Choroid plexus epithelial cell (primary cell): ENCODE results near the gene FREM1.

Experiments used
- DNase-seq: peaks from one replicate; pipeline ENCODE4 v3.0.0-alpha.2; 2010; ENCODE audit warnings: low read depth
- H3K4me3 ChIP-seq: 2 replicates; pipeline ENCODE4 v1.5.1; 2011; ENCODE audit warnings: low read depth, mild to moderate bottlenecking, control low read depth, low read length, moderate library complexity
- TF ChIP-seq, protein P1 (sequence below): conservative IDR thresholded peaks from 2 replicates; pipeline ENCODE4 v1.5.1; 2011; ENCODE audit warnings: low read depth, mild to moderate bottlenecking, control low read depth, inconsistent platforms, low read length, moderate library complexity

FREM1 gene

DNA sequence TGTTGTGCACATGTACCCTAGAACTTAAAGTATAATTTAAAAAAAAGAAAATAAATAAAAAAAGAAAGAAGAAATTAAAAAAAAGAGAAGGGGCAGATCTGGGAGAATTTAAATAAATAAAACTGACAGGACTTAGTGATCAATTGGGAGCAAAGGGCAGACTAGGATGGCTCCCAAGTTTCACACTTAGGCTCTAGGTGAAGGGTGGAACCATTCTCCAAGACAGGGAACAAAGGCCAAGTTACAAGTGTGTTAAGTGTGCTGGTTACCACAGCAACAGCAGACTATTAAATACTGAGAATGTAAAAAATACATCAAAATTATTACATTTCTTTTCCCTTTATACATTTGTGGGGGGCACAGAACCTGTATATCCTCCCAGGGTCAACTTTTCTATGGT, 224.1 kb downstream of the FREM1 start:
- no peak overlapping the region for H3K4me3 ChIP-seq
- TF ChIP-seq, protein P1, sequence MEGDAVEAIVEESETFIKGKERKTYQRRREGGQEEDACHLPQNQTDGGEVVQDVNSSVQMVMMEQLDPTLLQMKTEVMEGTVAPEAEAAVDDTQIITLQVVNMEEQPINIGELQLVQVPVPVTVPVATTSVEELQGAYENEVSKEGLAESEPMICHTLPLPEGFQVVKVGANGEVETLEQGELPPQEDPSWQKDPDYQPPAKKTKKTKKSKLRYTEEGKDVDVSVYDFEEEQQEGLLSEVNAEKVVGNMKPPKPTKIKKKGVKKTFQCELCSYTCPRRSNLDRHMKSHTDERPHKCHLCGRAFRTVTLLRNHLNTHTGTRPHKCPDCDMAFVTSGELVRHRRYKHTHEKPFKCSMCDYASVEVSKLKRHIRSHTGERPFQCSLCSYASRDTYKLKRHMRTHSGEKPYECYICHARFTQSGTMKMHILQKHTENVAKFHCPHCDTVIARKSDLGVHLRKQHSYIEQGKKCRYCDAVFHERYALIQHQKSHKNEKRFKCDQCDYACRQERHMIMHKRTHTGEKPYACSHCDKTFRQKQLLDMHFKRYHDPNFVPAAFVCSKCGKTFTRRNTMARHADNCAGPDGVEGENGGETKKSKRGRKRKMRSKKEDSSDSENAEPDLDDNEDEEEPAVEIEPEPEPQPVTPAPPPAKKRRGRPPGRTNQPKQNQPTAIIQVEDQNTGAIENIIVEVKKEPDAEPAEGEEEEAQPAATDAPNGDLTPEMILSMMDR: no peak
- no peak for DNase-seq
